ENCODE results near the gene PRKD2. TPM values are rescaled to one million over a fixed set of nuclear protein-coding genes. Genes with fewer than 3 reads are reported as not detected.

Gene PRKD2
- total and polyA plus RNA-seq, 4 donors: 7.3 to 14.4 (median 9.3) TPM

DNA sequence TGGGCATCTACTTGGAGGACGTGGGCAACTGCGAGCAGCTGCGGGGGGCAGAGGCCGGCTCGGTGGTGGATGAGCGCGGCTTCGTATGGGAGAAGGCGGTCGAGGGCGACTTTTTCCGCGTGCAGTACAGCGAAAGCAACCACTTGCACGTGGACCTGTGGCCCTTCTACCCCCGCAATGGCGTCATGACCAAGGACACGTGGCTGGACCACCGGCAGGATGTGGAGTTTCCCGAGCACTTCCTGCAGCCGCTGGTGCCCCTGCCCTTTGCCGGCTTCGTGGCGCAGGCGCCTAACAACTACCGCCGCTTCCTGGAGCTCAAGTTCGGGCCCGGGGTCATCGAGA is 39.6 kb upstream of the PRKD2 start:
- 79% methylated on average over 30 of the region's 30 CpGs for WGBS

GRCh38 chr19:46755853-46756543 is 39.1 kb upstream of the PRKD2 start:
- no peak for DNase-seq (ENCODE audit: low spot score)
- 93% methylated on average over 86 of the region's 86 CpGs for WGBS
- peaks cover 0 to 2% (median under 1%) of the 10 kb centered on the region in 4 donors for H3K4me1 ChIP-seq (ENCODE audit: control insufficient read depth in 4 of 4, insufficient read depth in 4 of 4, low read length in 3 of 4)
- H3K27ac ChIP-seq (ENCODE audit: low read depth in 1 of 2, low read length in 2 of 2): peak overlapping the region in 1 of 2 donors; percentile 41
- H3K9me3 ChIP-seq (ENCODE audit: control insufficient read depth in 4 of 4, low read length in 3 of 4): no peaks in the 10 kb centered on the region
- H3K36me3 ChIP-seq (ENCODE audit: control insufficient read depth in 4 of 4, insufficient read depth in 3 of 4, low read depth in 1 of 4, low read length in 3 of 4): peaks cover 0 to 5% (median 2%) of the 10 kb centered on the region in 4 donors
- no peaks in the 10 kb centered on the region for H3K27me3 ChIP-seq (ENCODE audit: control insufficient read depth in 4 of 4, insufficient read depth in 4 of 4, low read length in 3 of 4)
- no peak for TF ChIP-seq JUND (IDR thresholded peaks at IDR 0.05)
- TF ChIP-seq FOXA1 (IDR thresholded peaks at IDR 0.05): no peak
- TF ChIP-seq HNF4G (IDR thresholded peaks at IDR 0.05): no peak
- no peak overlapping the region for H3K9ac ChIP-seq (ENCODE audit: low read depth in 1 of 2, low read length in 2 of 2)
- H3K4me3 ChIP-seq (ENCODE audit: low read depth in 1 of 3, low read length in 3 of 3): no peak overlapping the region

More for the DNA sequence above, 39.6 kb upstream of the PRKD2 start:
- Histone ChIP-seq H3K27me3 (ENCODE audit: control insufficient read depth in 4 of 4, insufficient read depth in 4 of 4, low read length in 3 of 4) (no peaks in the 10 kb centered on the region), H3K36me3 (ENCODE audit: control insufficient read depth in 4 of 4, insufficient read depth in 3 of 4, low read depth in 1 of 4, low read length in 3 of 4) (peaks cover 0 to 5% (median 2%) of the 10 kb centered on the region in 4 donors), H3K9ac (ENCODE audit: low read depth in 1 of 2, low read length in 2 of 2) (no peak overlapping the region), H3K9me3 (ENCODE audit: control insufficient read depth in 4 of 4, low read length in 3 of 4) (no peaks in the 10 kb centered on the region), H3K27ac (ENCODE audit: low read depth in 1 of 2, low read length in 2 of 2) (no peak overlapping the region), H3K4me1 (ENCODE audit: control insufficient read depth in 4 of 4, insufficient read depth in 4 of 4, low read length in 3 of 4) (peaks cover 1 to 4% (median 2%) of the 10 kb centered on the region in 4 donors), H3K4me3 (ENCODE audit: low read depth in 1 of 3, low read length in 3 of 3) (no peak overlapping the region)
- no peak for DNase-seq (ENCODE audit: low spot score)
- TF ChIP-seq HNF4A (conservative IDR thresholded peaks at IDR 0.05) (no peak), RAD21 (IDR thresholded peaks at IDR 0.05) (no peak), NR2F2 (IDR thresholded peaks at IDR 0.05) (no peak), JUND (IDR thresholded peaks at IDR 0.05) (no peak), FOXA1 (IDR thresholded peaks at IDR 0.05) (no peak), HNF4G (IDR thresholded peaks at IDR 0.05) (no peak), GABPA (IDR thresholded peaks at IDR 0.05 in 1 of 2, conservative IDR thresholded peaks at IDR 0.05 in 1 of 2) (no peak)
- TF ChIP-seq, protein P1, sequence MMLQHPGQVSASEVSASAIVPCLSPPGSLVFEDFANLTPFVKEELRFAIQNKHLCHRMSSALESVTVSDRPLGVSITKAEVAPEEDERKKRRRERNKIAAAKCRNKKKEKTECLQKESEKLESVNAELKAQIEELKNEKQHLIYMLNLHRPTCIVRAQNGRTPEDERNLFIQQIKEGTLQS (IDR thresholded peaks at IDR 0.05): no peak

- DNase-seq (ENCODE audit: low spot score): no peak
- Histone ChIP-seq H3K4me3 (ENCODE audit: low read depth in 1 of 3, low read length in 3 of 3) (no peak overlapping the region), H3K4me1 (ENCODE audit: control insufficient read depth in 4 of 4, insufficient read depth in 4 of 4, low read length in 3 of 4) (peaks cover 0 to 3% (median 2%) of the 10 kb centered on the region in 4 donors), H3K27ac (ENCODE audit: low read depth in 1 of 2, low read length in 2 of 2) (peak overlapping the region in 1 of 2 donors; percentile 41), H3K9me3 (ENCODE audit: control insufficient read depth in 4 of 4, low read length in 3 of 4) (no peaks in the 10 kb centered on the region), H3K36me3 (ENCODE audit: control insufficient read depth in 4 of 4, insufficient read depth in 3 of 4, low read depth in 1 of 4, low read length in 3 of 4) (peaks cover 0 to 5% (median 2%) of the 10 kb centered on the region in 4 donors), H3K9ac (ENCODE audit: low read depth in 1 of 2, low read length in 2 of 2) (no peak overlapping the region), H3K27me3 (ENCODE audit: control insufficient read depth in 4 of 4, insufficient read depth in 4 of 4, low read length in 3 of 4) (no peaks in the 10 kb centered on the region)
- 78% methylated on average over 39 of the region's 39 CpGs for WGBS
- TF ChIP-seq HNF4A (conservative IDR thresholded peaks at IDR 0.05) (no peak), RXRA (IDR thresholded peaks at IDR 0.05) (peak in 1 of 2 donors; percentile 4), SP1 (IDR thresholded peaks at IDR 0.05) (peak; percentile 7), NR2F2 (IDR thresholded peaks at IDR 0.05) (peak; percentile 78)
Observed at GRCh38 chr19:46755077-46755852, 38.4 kb upstream of the PRKD2 start.

DNA sequence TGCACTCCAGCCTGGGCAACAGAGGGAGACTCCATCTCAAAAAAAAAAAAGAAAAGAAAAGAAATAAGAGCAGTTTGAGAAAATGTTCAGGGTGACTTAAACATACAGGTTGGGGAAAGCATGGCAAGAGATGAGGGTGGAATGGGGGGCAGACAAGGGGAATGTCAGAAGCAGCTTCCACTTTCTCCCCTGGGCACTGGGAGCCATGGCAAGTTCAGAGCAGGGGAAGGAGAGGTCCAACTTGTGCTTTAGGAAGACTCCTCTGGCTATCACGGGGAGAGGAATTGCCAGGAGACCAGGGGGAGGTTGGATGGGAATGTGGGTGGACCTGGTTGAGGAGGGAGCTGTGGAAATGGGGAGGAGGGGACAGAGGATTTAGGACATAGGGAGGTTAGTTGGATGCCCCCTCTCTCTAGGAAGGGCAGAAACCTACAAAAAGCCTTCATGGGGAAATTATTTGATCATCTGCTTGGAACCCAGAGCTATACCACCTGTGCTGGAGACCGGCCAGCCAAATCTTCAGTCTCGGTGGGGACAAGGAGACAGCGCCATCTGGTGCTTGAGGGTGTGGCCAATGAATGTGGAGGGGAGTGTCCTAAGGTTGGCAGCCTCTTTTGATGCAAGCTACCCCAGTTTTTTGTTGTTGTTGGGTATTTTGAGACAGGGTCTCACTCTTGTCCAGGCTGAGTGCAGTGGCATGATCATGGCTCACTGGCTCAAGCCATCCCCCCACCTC is 36.7 kb upstream of the PRKD2 start:
- H3K27ac ChIP-seq (ENCODE audit: low read depth in 1 of 2, low read length in 2 of 2): no peak overlapping the region
- no peaks in the 10 kb centered on the region for H3K9me3 ChIP-seq (ENCODE audit: control insufficient read depth in 4 of 4, low read length in 3 of 4)
- H3K9ac ChIP-seq (ENCODE audit: low read depth in 1 of 2, low read length in 2 of 2): no peak overlapping the region
- H3K4me3 ChIP-seq (ENCODE audit: low read depth in 1 of 3, low read length in 3 of 3): no peak overlapping the region
- TF ChIP-seq RAD21 (IDR thresholded peaks at IDR 0.05) (peak; percentile 40 to 61), CTCF (IDR thresholded peaks at IDR 0.05; ENCODE audit: low read depth, low read length, missing input control) (peak; percentile 33), ZBTB33 (IDR thresholded peaks at IDR 0.05) (no peak), HNF4A (conservative IDR thresholded peaks at IDR 0.05) (no peak), TAF1 (conservative IDR thresholded peaks at IDR 0.05) (no peak)
- WGBS: 43% methylated on average over 4 of the region's 4 CpGs
- H3K4me1 ChIP-seq (ENCODE audit: control insufficient read depth in 4 of 4, insufficient read depth in 4 of 4, low read length in 3 of 4): peaks cover 0 to 5% (median 2%) of the 10 kb centered on the region in 4 donors
- H3K27me3 ChIP-seq (ENCODE audit: control insufficient read depth in 4 of 4, insufficient read depth in 4 of 4, low read length in 3 of 4): no peaks in the 10 kb centered on the region
- peaks cover 0 to 5% (median 3%) of the 10 kb centered on the region in 4 donors for H3K36me3 ChIP-seq (ENCODE audit: control insufficient read depth in 4 of 4, insufficient read depth in 3 of 4, low read depth in 1 of 4, low read length in 3 of 4)
- DNase-seq (ENCODE audit: low spot score): peak; percentile 73

All from liver (tissue), 9 donors.